Activated CD4-positive, CD25-positive, alpha-beta regulatory T cell treated with anti-CD3 and anti-CD28 coated beads, Interleukin-2, amount 50 U/mL, for 24 hours (primary cell): Measurements from ENCODE around the gene DERL3.

Source experiments
- ATAC-seq, 2 donors: fragments of 150-1000 bp; cut with Tn5 transposase; one replicate each; pipeline ENCODE4 v1.10.0; 2021; ENCODE audit warnings: mild to moderate bottlenecking in 1 of 2, moderate library complexity in 1 of 2

Gene DERL3

GRCh38 chr22:23801238-23801821, 37.5 kb downstream of the DERL3 start:
- ATAC-seq, result no peak

DNA sequence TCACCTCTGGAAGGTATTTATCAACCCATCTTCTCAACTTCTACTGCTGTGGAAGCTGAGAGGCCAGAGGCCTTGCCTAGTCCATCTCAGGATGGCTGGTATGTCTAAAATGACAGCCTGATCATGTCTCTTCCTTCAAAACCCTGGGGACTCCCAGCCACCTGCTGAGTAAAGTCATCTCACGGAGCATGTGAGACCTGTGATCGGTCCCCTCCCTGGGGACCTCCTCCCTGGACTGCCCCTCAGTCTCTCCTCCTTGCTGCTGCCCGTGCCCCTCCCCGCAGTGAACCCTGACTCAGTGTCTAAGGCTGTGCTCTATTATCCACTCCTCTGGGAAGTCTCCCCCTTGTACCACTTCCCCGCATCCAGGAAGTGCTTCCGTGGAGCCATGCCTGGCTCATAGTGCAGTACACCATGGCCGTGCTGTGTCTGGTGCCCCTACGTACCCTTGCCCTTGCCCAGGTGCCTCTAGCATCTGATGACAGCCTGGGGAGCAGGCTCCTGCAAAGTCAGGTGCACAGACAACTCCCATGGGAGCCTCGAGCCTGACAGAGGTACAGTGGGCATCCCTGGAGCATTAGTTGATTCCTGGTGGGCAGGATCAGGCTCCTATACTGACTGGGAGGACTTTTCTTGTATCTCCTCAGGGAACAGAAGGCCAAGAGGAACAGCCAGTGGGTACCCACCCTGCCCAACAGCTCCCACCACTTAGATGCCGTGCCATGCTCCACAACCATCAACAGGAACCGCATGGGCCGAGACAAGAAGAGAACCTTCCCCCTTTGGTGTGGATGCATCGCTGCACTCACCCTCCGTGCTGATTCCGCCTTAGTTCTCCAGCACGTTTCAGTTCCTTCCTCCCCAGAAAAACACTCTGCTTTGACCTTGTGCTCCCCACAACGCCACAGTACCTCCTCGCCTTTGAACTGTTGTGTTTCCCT, 38.2 kb downstream of the DERL3 start:
- ATAC-seq, result peak; percentile 38 to 48

GRCh38 chr22:23796461-23796860, 42.3 kb downstream of the DERL3 start:
- no peak for ATAC-seq

- no peak for ATAC-seq
Measured at GRCh38 chr22:23793326-23793725, 45.5 kb downstream of the DERL3 start.

DNA sequence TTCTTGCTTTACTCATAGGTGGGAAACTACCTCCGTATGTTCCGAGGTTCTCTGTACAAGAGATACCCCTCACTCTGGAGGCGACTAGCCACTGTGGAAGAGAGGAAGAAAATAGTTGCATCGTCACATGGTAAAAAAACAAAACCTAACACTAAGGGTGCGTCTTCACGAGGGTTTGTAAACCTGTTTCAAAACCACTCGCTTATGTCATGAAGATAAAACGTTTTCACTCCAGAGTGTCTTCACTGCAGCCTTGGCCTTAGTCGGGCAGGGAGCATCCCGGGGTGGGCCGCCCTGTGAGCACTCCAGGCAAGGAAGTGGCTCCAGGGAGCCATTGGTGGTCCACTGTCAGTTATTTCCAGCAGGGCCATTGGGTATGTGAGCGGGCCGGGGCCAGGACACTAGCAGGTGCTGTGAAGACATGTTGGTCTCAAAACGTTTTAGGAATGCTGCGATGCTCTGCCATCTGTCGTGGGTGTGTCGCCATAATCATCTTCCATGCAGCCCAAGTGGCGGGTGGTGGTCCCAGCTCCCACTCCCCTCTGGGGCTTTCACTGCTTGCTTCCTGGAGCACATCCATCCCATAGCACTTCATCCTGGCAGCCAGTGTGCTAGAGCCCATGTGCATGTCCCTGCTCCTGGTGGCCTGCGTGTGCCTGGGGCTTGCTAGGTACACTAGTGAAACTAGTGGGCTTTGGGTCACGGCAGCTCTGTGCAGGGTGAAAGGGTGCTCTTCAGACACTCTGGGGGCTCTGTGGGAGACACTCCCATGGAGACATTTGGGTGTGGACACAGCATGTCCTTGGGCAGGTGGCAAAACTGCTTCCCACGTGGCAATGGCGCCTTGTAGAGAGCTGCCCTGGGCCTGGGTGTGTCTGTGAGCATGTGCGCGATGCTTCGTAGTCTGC, 46.8 kb downstream of the DERL3 start:
- ATAC-seq, result no peak

- no peak for ATAC-seq
Measured at GRCh38 chr22:23790819-23791737, 47.7 kb downstream of the DERL3 start.

DNA sequence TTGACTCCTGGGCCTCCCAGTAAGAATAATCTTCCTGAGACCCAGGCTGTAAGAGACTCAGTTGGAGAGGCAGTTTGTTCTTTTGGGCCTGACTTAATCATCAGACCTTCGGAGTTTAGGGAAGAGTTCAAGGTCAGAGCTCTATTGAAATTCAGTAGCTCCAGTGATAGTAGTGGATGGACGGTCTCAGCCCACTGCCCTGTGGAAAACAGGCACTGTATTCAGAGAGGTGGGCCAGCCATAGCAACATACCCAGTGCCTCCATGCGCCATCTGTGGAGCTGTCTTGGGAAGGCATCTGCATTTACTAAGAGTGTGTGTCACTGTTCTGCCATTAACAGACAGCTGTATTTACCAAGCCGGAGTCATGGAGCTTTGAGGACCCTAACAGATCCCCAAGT, 49.2 kb downstream of the DERL3 start:
- no peak for ATAC-seq

DNA sequence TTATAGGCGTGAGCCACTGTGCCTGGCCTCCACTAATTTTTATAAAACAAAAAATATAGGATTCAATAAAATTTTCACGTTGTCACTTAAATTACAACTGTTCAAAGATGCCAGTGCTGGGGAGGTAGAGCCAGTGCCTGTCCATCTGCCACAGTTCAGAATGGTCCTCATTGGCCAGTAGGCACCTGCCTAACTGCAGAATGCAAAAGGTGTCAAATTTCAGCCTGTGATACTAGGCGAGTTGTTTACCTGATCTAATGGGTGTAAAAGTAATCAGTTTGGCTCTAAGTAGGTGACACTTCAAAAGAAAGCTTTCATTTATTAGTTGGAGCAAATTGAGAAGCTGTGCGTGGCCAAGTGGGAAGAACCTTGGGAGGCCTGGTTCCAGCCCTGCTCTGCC, 49.7 kb downstream of the DERL3 start:
- no peak for ATAC-seq

- ATAC-seq, result no peak
Measured at GRCh38 chr22:23787910-23788309, 50.9 kb downstream of the DERL3 start.

DNA sequence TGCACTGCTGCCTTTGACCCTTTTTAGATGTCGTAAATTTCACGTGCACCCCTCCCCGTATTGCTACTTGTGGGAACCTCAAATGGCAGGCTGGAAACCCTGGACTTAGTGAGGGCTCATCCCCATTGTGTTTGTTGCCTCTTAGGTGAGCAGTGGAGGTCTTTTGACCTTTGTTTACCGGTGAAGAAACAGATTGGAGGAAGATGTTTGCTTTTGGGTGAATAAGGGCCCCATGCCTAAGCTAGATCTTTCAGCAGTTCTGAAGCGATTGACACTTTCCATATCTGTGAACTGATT, 51.3 kb downstream of the DERL3 start:
- ATAC-seq, result peak in 1 of 2 donors; percentile 22

GRCh38 chr22:23786752-23787599, 51.8 kb downstream of the DERL3 start, which contains the start of gene SMARCB1:
Gene SMARCB1 (plus strand): TSS chr22:23786966. CDS start chr22:23787170, 204 bp downstream.
- ATAC-seq, result peak; percentile 82 to 83

DNA sequence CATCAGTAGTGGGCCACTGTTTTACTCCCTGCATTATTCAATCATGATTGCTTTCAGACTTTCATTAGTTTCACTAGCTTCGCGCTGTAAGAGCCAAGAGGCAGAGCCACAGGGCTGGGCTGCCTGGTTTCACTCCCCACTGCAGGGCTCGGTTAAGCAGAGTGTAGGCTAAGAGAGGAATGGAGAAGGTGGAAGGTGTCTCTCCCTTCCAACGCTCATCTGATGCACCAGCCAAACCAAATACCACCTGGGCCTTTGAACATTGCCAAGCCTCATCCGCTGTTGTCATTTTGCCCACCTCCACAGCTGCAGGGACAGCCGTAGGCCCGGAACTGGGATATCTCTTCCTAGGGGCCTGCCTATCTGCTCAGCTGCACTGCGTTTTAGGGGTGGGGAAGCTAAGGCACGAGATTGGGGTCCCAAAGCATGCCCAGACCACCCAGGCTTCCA, 52.5 kb downstream of the DERL3 start:
- ATAC-seq, result no peak
